22Rv1 (cell line): ENCODE data around the gene SLC22A15.

ENCODE experiments used
- H3K27ac ChIP-seq: fragments of 450-650 bp; 2 replicates; pipeline ENCODE4 v1.5.1; 2017
- ZFX ChIP-seq: fragments of 450-650 bp; IDR thresholded peaks from 2 replicates; pipeline ENCODE4 v1.6.1; 2017; ENCODE audit warnings: antibody characterized with exemption, borderline replicate concordance
- TF ChIP-seq, protein P1 (sequence below): fragments of 450-650 bp; IDR thresholded peaks from 2 replicates; pipeline ENCODE4 v1.5.1; 2017; ENCODE audit warnings: mild to moderate bottlenecking

The SLC22A15 gene

GRCh38 chr1:116089870-116090269 is 113.6 kb downstream of the SLC22A15 start:
- TF ChIP-seq, protein P1, sequence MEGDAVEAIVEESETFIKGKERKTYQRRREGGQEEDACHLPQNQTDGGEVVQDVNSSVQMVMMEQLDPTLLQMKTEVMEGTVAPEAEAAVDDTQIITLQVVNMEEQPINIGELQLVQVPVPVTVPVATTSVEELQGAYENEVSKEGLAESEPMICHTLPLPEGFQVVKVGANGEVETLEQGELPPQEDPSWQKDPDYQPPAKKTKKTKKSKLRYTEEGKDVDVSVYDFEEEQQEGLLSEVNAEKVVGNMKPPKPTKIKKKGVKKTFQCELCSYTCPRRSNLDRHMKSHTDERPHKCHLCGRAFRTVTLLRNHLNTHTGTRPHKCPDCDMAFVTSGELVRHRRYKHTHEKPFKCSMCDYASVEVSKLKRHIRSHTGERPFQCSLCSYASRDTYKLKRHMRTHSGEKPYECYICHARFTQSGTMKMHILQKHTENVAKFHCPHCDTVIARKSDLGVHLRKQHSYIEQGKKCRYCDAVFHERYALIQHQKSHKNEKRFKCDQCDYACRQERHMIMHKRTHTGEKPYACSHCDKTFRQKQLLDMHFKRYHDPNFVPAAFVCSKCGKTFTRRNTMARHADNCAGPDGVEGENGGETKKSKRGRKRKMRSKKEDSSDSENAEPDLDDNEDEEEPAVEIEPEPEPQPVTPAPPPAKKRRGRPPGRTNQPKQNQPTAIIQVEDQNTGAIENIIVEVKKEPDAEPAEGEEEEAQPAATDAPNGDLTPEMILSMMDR = no peak
- TF ChIP-seq ZFX = no peak
- H3K27ac ChIP-seq = no peak overlapping the region

- no peak for TF ChIP-seq ZFX
- TF ChIP-seq, protein P1 = no peak
- no peak overlapping the region for H3K27ac ChIP-seq
Measured at GRCh38 chr1:116091083-116091482, 114.8 kb downstream of the SLC22A15 start.

DNA sequence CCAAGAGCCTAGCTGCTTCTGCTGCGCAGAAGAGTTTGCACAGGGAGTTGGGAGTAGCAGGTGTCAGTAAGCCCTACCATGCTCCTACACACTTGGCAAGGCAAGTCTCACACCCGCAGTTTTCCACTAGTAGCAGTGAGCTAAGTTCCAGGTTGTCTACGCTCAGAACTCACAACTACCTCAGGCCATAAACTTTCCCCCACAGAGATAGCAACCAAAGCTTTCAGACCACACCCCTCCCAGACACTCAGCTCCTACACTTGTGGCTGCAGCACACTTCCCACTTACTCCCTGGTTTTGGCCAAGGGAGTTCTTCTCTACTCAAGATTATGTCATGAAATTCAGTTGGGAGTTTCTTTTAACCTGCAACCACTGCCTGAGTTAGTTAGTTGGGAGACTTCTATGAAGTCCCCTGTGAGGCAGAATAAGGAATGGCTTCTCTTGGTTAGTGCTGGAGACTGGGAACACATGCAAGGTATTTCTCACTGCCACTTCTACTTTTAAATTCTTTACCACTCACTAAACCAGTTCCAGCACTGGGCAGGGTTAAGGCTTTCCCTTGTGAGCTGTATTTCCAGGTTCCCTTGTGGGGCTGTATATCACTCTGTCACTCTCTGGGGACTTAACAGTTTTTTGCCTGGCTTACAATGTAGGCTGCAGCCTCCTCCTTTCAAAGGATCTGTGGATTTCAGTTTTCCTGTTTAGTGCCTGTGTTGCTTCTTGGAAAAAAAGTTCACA is 116.6 kb downstream of the SLC22A15 start:
- H3K27ac ChIP-seq = no peak overlapping the region
- TF ChIP-seq, protein P1 = no peak
- no peak for TF ChIP-seq ZFX

DNA sequence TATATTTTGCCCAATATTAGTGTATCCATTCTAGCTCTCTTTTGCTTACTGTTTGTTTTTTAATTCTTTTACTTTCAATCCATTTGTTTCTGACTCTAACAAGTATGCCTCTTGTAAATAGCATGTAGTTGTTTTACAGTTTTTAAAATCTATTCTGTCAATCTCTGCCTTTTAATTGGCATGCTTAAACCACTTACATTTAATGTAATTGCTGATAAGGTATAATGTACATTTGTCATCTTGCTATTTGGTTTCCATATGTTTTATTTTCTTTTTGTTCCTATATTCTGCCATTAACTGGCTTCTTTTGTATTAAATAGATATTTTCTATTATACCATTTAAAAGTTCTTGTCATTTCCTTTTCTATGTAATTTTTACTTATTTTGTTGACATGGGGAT is 118.7 kb downstream of the SLC22A15 start:
- no peak overlapping the region for H3K27ac ChIP-seq

GRCh38 chr1:116096013-116096618 is 119.8 kb downstream of the SLC22A15 start:
- H3K27ac ChIP-seq = no peak overlapping the region
- TF ChIP-seq, protein P1 = no peak
- no peak for TF ChIP-seq ZFX

More for the DNA sequence above, 118.7 kb downstream of the SLC22A15 start:
- TF ChIP-seq, protein P1 = no peak

- TF ChIP-seq, protein P1 = no peak
- no peak for TF ChIP-seq ZFX
- H3K27ac ChIP-seq = no peak overlapping the region
Measured at GRCh38 chr1:116097626-116098025, 121.3 kb downstream of the SLC22A15 start.

DNA sequence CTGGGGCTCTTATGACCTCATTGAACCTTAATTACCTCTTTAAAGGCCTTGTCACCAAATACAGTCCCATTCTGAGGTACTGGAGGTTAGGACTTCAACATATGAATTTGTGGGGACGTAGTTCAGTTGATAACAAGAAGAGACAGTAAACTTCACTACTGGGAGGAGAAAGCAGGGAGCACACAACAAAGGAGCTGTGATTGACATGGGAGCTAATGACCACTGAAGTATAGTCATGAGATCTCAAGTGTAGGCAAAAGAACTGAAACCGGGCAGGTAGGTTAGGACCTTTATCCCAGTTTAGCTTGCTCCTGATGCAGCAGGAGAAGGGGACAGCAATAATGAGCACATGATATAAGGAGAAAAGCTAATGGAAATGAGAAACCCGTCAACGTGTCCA is 123.1 kb downstream of the SLC22A15 start:
- TF ChIP-seq ZFX = no peak
- TF ChIP-seq, protein P1 = no peak
- no peak overlapping the region for H3K27ac ChIP-seq
